Activated CD4-positive, alpha-beta memory T cell treated with anti-CD3 and anti-CD28 coated beads, Interleukin-2, amount 10 ng/mL, durations not matched to agents 7 days and 5 days (primary cell): Measurements from ENCODE around the gene ABHD12. TPM values are rescaled to one million over a fixed set of nuclear protein-coding genes. Genes with fewer than 3 reads are reported as not detected.

Experiments
- CTCF ChIA-PET: fragments of 350-600 bp; sonication (Branson Sonifier 250); formaldehyde crosslinking; loops from one replicate; lab custom pipeline; 2021; ENCODE audit warnings: antibody characterized with exemption, inconsistent platforms; lab: Charles Lee
- POLR2A ChIA-PET: fragments of 350-600 bp; sonication (Branson Sonifier 250); formaldehyde crosslinking; loops from one replicate; lab custom pipeline; 2021; ENCODE audit warnings: antibody characterized with exemption; lab: Charles Lee
- DNase-seq: peaks from one replicate; pipeline ENCODE4 v3.0.0-alpha.2; 2020
- H3K27ac Mint-ChIP-seq: one replicate; pipeline ENCODE4 v1.8.0; 2021; ENCODE audit warnings: mild to moderate bottlenecking, mixed read lengths
- H3K27me3 Mint-ChIP-seq: one replicate; pipeline ENCODE4 v1.8.0; 2021; ENCODE audit warnings: mixed read lengths
- H3K36me3 Mint-ChIP-seq: one replicate; pipeline ENCODE4 v1.8.0; 2021; ENCODE audit warnings: low read depth, mixed read lengths
- H3K4me1 Mint-ChIP-seq: one replicate; pipeline ENCODE4 v1.8.0; 2021; ENCODE audit warnings: mixed read lengths
- H3K4me3 Mint-ChIP-seq: one replicate; pipeline ENCODE4 v1.8.0; 2021; ENCODE audit warnings: mild to moderate bottlenecking, mixed read lengths
- H3K9me3 Mint-ChIP-seq: one replicate; pipeline ENCODE4 v1.8.0; 2021; ENCODE audit warnings: mixed read lengths
- total RNA-seq, 2 experiments: library from RNA; stranded (reverse); gene quantifications; one replicate each; pipeline ENCODE4 v1.2.3, GENCODE V29; 2021

Gene ABHD12
- total RNA-seq, 2 experiments from 2014 or later = 30.8 to 31.7 TPM

DNA sequence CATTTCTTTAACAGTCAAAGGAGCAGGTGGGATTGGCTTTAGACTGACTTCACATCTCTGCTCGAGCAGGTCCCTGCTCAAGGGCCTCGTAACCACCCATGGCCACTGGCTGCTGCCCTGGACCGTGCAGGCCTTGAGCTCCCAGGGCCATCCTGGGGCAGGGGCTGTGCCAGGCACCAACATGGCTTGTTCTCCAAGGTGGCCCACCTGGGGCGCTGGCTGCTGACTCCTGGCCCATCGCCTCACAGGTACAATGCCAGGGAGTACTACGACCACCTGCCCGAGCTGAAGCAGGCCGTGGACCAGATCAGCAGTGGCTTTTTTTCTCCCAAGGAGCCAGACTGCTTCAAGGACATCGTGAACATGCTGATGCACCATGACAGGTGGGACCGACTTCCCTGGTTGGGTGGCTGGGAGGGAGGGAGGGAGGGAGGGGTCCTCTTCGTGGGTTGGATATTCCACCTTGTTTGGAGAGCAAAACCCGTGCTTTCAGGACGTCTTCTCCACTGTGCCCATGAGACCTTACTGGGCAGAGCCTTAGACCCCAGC lies 96.7 kb downstream of the ABHD12 start:
- Mint-ChIP-seq H3K27ac (no peak overlapping the region), H3K9me3 (no peaks in the 10 kb centered on the region), H3K4me3 (no peak overlapping the region), H3K36me3 (peaks cover 3% of the 10 kb centered on the region), H3K4me1 (peaks cover 11% of the 10 kb centered on the region), H3K27me3 (no peaks in the 10 kb centered on the region)
- POLR2A ChIA-PET = interaction anchor here (0.8 kb wide), 1 partner anchor 114 kb away, joined by 4 read pairs; no protein-coding TSS in a partner anchor
- DNase-seq = no peak
- CTCF ChIA-PET = interaction anchor here (1.2 to 5.1 kb wide), 3 partner anchors 12 to 104 kb away, joined by 3 to 33 read pairs (median 5); no protein-coding TSS in a partner anchor

DNA sequence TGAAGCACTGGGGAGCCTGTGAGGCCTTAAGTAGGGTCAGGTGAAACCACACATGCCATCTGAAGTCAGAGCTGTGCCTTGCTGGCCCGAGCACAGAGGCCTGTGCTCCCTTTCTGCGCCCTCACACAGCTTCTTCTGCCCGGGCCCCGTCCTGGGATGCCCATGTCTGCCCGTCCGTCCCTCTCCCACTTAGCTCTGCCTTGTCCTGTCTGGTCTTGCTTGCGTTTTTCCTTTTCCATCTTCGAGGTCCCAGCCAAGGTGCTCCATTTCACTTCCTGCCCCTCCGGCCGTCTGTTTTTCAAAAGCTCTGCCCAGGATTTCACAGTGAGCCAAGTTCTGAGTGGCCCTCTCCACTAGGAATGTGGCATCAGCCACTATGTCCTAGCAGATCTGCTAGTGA lies 97.1 kb downstream of the ABHD12 start:
- Mint-ChIP-seq H3K9me3 (no peaks in the 10 kb centered on the region), H3K27ac (no peak overlapping the region), H3K27me3 (no peaks in the 10 kb centered on the region), H3K36me3 (peaks cover 3% of the 10 kb centered on the region), H3K4me3 (no peak overlapping the region), H3K4me1 (peaks cover 10% of the 10 kb centered on the region)
- no peak for DNase-seq
- CTCF ChIA-PET = interaction anchor here (1.2 to 5.1 kb wide), 3 partner anchors 11 to 104 kb away, joined by 3 to 33 read pairs (median 5); no protein-coding TSS in a partner anchor
- POLR2A ChIA-PET = interaction anchor here (0.8 kb wide), 1 partner anchor 115 kb away, joined by 4 read pairs; no protein-coding TSS in a partner anchor

DNA sequence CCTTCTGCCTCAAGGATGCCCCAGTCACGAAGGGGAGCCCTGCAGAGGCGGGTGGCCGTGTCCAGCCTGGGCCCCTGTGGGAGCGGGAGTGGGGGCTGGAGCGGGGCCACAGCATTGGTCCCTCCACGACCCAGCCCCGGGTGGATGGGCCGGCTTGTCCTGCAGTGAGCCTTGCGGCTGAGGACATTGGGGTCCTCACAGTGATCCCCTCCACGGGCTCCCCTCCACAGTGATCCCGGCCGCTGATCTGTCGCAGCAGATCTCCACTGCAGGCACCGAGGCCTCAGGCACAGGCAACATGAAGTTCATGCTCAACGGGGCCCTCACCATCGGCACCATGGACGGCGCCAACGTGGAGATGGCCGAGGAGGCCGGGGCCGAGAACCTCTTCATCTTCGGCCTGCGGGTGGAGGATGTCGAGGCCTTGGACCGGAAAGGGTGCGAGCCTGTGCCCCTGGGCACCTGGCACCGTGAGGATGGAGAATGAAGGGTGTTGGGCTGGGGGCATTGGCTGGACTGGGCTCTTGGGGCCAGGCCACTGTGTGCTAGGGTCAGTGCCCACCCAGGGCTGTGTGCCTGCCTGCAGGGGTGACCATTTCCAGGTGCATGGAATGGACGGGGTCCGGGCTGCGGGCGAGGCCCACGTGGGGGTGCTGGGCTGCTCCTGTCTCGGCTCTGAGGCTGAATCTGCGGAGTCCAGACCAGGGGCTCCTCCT lies 98.3 kb downstream of the ABHD12 start:
- H3K9me3 Mint-ChIP-seq = no peaks in the 10 kb centered on the region
- H3K4me3 Mint-ChIP-seq = no peak overlapping the region
- H3K36me3 Mint-ChIP-seq = peaks cover 2% of the 10 kb centered on the region
- POLR2A ChIA-PET = no interaction called here
- H3K27ac Mint-ChIP-seq = no peak overlapping the region
- no peak for DNase-seq
- CTCF ChIA-PET = interaction anchor here (5.1 kb wide), 1 partner anchor 105 kb away, joined by 33 read pairs; no protein-coding TSS in a partner anchor
- no peaks in the 10 kb centered on the region for H3K27me3 Mint-ChIP-seq
- peaks cover 6% of the 10 kb centered on the region for H3K4me1 Mint-ChIP-seq

DNA sequence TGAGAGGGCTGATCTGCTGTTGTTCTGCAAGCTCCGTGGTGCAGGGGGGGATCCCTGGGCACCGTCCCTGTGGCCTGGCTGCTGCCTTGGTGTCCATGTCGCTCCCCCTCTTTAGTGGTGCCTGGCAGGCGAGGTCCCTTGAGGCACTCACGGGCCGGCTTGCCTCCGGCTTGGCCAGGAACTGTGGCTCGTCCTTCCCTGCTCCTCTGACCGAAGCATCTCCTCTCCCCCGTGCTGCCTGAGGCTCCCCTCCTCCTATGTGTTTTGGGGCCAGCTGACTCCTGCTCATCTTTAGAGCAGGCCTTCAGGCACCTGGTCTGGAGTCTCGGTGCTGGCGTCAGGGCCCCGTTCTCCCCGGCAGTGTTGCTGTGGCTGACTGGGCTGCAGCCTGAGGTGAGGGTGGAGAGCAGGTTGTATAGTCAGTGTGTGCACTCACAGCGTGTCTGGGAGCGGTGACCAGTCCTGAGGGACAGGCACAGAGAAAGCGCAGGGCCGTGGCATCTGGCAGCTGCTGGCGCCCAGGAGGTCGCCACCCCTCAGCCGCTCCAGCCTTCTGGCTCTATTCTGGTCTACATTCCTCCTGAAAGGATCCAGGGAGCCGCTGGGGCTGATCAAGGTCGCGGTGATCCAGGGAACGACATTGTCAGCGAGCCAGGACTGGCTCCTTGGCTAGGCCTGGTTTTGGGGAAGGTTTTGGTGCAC lies 99.1 kb downstream of the ABHD12 start:
- Mint-ChIP-seq H3K9me3 (no peaks in the 10 kb centered on the region), H3K27me3 (no peaks in the 10 kb centered on the region), H3K4me1 (peaks cover 2% of the 10 kb centered on the region), H3K27ac (no peak overlapping the region), H3K36me3 (peaks cover 9% of the 10 kb centered on the region), H3K4me3 (no peak overlapping the region)
- CTCF ChIA-PET = no interaction called here
- DNase-seq = no peak
- POLR2A ChIA-PET = no interaction called here

- DNase-seq = no peak
- Mint-ChIP-seq H3K27me3 (no peaks in the 10 kb centered on the region), H3K9me3 (no peaks in the 10 kb centered on the region), H3K4me1 (no peaks in the 10 kb centered on the region), H3K27ac (no peak overlapping the region), H3K36me3 (peaks cover 9% of the 10 kb centered on the region), H3K4me3 (no peak overlapping the region)
- CTCF ChIA-PET = no interaction called here
- POLR2A ChIA-PET = no interaction called here
Observed at GRCh38 chr20:25290646-25291431, 99.8 kb downstream of the ABHD12 start.

DNA sequence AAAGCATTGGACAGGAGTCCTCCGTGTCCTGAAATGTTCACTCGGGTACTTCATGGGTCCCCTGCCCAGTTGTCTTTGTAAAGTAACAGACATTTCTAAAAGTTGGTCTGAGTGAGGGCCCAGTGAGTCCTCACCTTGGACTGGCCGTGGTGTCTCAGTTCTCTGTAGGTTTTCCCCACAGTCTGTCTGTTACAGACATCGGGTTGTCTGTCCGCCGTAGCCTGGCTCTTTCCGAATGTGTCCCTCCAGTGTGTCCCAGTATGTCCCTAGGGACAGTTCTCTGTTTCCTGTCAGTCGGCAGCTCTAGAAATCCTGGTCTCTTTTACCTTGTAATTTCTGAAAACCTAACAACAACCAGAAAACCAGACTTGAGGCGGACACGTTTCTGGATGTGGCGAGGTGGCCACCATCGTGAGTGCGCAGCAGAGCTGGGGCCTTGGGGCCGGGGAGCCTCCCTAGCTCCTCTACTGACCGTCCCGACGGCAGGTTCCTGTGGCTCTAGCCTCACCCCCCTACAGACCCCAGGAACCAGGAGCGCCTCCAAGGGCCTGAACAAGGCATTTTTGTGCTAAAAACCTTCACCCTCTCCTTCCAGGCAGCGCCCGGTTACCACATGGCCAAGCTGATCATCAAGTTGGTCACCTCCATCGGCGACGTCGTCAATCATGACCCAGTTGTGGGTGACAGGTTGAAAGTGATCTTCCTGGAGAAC lies 100.6 kb downstream of the ABHD12 start:
- Mint-ChIP-seq H3K27me3 (no peaks in the 10 kb centered on the region), H3K36me3 (peaks cover 15% of the 10 kb centered on the region), H3K27ac (no peak overlapping the region), H3K4me1 (no peaks in the 10 kb centered on the region), H3K9me3 (no peaks in the 10 kb centered on the region), H3K4me3 (no peak overlapping the region)
- ChIA-PET CTCF (no interaction called here), POLR2A (interaction anchor here (1.1 kb wide), 1 partner anchor 10 kb away, joined by 3 read pairs; no protein-coding TSS in a partner anchor)
- DNase-seq = no peak

GRCh38 chr20:25288291-25289181 lies 102.1 kb downstream of the ABHD12 start:
- Mint-ChIP-seq H3K27me3 (no peaks in the 10 kb centered on the region), H3K9me3 (no peaks in the 10 kb centered on the region), H3K36me3 (peaks cover 19% of the 10 kb centered on the region), H3K4me3 (no peak overlapping the region), H3K27ac (no peak overlapping the region), H3K4me1 (no peaks in the 10 kb centered on the region)
- no peak for DNase-seq
- POLR2A ChIA-PET = interaction anchor here (1.1 to 1.3 kb wide), 2 partner anchors 8 to 11 kb away, joined by 3 read pairs; no protein-coding TSS in a partner anchor
- CTCF ChIA-PET = no interaction called here

DNA sequence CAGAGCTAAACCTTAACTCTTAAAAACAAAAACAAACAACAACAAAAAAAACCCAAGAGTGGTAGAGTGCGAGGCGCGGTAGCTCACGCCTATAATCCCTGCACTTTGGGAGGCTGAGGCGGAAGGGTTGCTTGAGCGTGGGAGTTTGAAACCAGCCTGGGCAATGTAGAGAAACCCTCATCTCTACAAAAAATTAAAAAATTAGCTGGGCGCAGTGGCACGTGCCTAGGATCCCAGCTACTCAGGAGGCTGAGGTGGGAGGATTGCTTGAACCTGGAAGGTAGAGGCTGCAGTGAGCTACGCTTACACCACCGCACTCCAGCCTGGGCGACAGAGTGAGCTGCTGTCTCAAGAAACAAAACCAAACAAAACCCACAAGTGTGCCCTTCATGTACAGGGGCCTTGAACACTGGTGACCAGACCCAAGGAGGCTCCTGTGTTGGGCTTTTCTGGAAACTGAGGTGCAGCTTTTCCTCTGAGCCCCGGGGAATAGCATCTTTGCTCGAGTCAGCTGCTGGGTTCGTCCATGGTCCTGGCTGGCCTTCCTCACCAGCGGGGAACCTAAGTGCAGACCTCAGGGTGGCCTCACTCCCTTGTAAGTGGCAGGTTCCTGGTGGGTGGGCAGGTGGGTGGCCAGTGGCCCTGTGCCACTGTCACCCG lies 102.9 kb downstream of the ABHD12 start:
- CTCF ChIA-PET = no interaction called here
- Mint-ChIP-seq H3K4me3 (no peak overlapping the region), H3K36me3 (peaks cover 19% of the 10 kb centered on the region), H3K9me3 (no peaks in the 10 kb centered on the region), H3K4me1 (no peaks in the 10 kb centered on the region), H3K27ac (no peak overlapping the region), H3K27me3 (no peaks in the 10 kb centered on the region)
- DNase-seq = no peak
- POLR2A ChIA-PET = interaction anchor here (1.1 to 1.3 kb wide), 2 partner anchors 10 to 39 kb away, joined by 3 read pairs; no protein-coding TSS in a partner anchor

- no peaks in the 10 kb centered on the region for H3K9me3 Mint-ChIP-seq
- H3K4me3 Mint-ChIP-seq = no peak overlapping the region
- DNase-seq = no peak
- H3K36me3 Mint-ChIP-seq = peaks cover 19% of the 10 kb centered on the region
- H3K27ac Mint-ChIP-seq = peak overlapping the region; percentile 14
- no peaks in the 10 kb centered on the region for H3K27me3 Mint-ChIP-seq
- POLR2A ChIA-PET = interaction anchor here (1.1 to 1.3 kb wide), 2 partner anchors 9 to 38 kb away, joined by 3 read pairs; no protein-coding TSS in a partner anchor
- CTCF ChIA-PET = no interaction called here
- no peaks in the 10 kb centered on the region for H3K4me1 Mint-ChIP-seq
Observed at GRCh38 chr20:25286917-25287316, 103.7 kb downstream of the ABHD12 start.

GRCh38 chr20:25285856-25286798 lies 104.5 kb downstream of the ABHD12 start:
- Mint-ChIP-seq H3K27ac (no peak overlapping the region), H3K27me3 (no peaks in the 10 kb centered on the region), H3K9me3 (no peaks in the 10 kb centered on the region), H3K4me1 (no peaks in the 10 kb centered on the region), H3K36me3 (peaks cover 19% of the 10 kb centered on the region), H3K4me3 (no peak overlapping the region)
- DNase-seq = no peak
- ChIA-PET CTCF (no interaction called here), POLR2A (interaction anchor here (1.1 kb wide), 1 partner anchor 38 kb away, joined by 3 read pairs; no protein-coding TSS in a partner anchor)
